Left ventricle myocardium inferior (tissue), 1 donor: ENCODE measurements around the gene ARX. TPM values are rescaled to one million over a fixed set of nuclear protein-coding genes. Genes with fewer than 3 reads are reported as not detected.

Source experiments
- DNase-seq: peaks from one replicate; pipeline ENCODE4 v3.0.0-alpha.2; 2020
- H3K27ac ChIP-seq: fragments of 200-600 bp; replicated peaks from 2 replicates; pipeline ENCODE4 v1.8.0; 2021
- H3K27me3 ChIP-seq: fragments of 200-600 bp; 2 replicates; pipeline ENCODE4 v1.8.0; 2021; ENCODE audit warnings: low read depth
- H3K36me3 ChIP-seq: fragments of 200-600 bp; 2 replicates; pipeline ENCODE4 v1.8.0; 2021
- H3K4me1 ChIP-seq: fragments of 200-600 bp; 2 replicates; pipeline ENCODE4 v1.8.0; 2021
- H3K4me3 ChIP-seq: fragments of 200-600 bp; 2 replicates; pipeline ENCODE4 v1.8.0; 2021; ENCODE audit warnings: mild to moderate bottlenecking, moderate library complexity
- H3K9me3 ChIP-seq: fragments of 200-600 bp; replicated peaks from 2 replicates; pipeline ENCODE4 v1.8.0; 2021
- CTCF ChIP-seq: fragments of 200-600 bp; IDR thresholded peaks from 2 replicates; pipeline ENCODE4 v1.8.0; 2021; ENCODE audit warnings: antibody characterized with exemption, mild to moderate bottlenecking, borderline replicate concordance
- intact Hi-C: fragments of 100-400 bp; cut with micrococcal nuclease; formaldehyde crosslinking; loops from one replicate; pipeline ENCODE4 v1.11.0; 2022
- total RNA-seq: library from RNA; stranded (reverse); fragmentation: NEBNext Ultra II Directional; extraction: Animal tissue kit (Norgen Biotek cat#: 25700); gene quantifications from one replicate; pipeline ENCODE4 v1.2.1, GENCODE V29; 2021
- donor health status: DM: no; HTN: yes; CAD: no; lungs with severe emphysema.

Gene ARX
- total RNA-seq, 1 donor from 2014 or later, result not detected

- intact Hi-C loops, result no loop called here
- no peak for TF ChIP-seq CTCF
- Histone ChIP-seq H3K4me1 (no peaks in the 10 kb centered on the region), H3K36me3 (no peaks in the 10 kb centered on the region), H3K27ac (no peak overlapping the region), H3K9me3 (no peaks in the 10 kb centered on the region), H3K4me3 (no peak overlapping the region), H3K27me3 (no peaks in the 10 kb centered on the region)
- no peak for DNase-seq
Measured at GRCh38 chrX:25048178-25048577, 32.4 kb upstream of the ARX start.

- Histone ChIP-seq H3K27ac (no peak overlapping the region), H3K27me3 (no peaks in the 10 kb centered on the region), H3K36me3 (no peaks in the 10 kb centered on the region), H3K4me1 (no peaks in the 10 kb centered on the region), H3K4me3 (no peak overlapping the region), H3K9me3 (no peaks in the 10 kb centered on the region)
- no peak for DNase-seq
- no peak for TF ChIP-seq CTCF
- intact Hi-C loops, result no loop called here
Measured at GRCh38 chrX:25043192-25043591, 27.4 kb upstream of the ARX start.

GRCh38 chrX:25039036-25039435 is 23.3 kb upstream of the ARX start:
- Histone ChIP-seq H3K4me1 (no peaks in the 10 kb centered on the region), H3K27ac (no peak overlapping the region), H3K36me3 (no peaks in the 10 kb centered on the region), H3K4me3 (no peak overlapping the region), H3K9me3 (no peaks in the 10 kb centered on the region), H3K27me3 (no peaks in the 10 kb centered on the region)
- no peak for TF ChIP-seq CTCF
- DNase-seq, result no peak
- intact Hi-C loops, result no loop called here

DNA sequence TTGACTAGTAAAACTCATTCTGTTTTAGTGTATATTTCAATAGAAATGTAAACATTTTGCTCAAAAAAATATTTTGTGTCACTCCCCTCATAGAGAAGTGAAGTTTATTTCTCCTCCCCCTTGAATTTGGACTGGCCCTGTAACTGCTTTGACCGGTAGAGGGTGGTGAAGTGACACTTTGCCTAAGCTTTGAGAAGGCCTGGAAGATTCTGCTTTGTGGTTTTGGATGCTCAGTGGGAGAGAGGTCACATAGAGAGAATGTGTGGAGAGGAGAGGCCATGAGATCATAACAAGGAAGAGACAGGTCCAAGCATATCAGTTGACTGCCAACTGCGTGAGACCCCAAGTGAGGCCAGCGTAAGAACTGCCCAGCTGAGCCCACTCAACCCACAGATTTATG is 19.1 kb upstream of the ARX start:
- Histone ChIP-seq H3K4me3 (no peak overlapping the region), H3K27ac (no peak overlapping the region), H3K4me1 (no peaks in the 10 kb centered on the region), H3K9me3 (no peaks in the 10 kb centered on the region), H3K27me3 (no peaks in the 10 kb centered on the region), H3K36me3 (no peaks in the 10 kb centered on the region)
- DNase-seq, result no peak
- intact Hi-C loops, result no loop called here
- TF ChIP-seq CTCF, result no peak

GRCh38 chrX:25029288-25029825 is 13.6 kb upstream of the ARX start:
- intact Hi-C loops, result no loop called here
- TF ChIP-seq CTCF, result no peak
- Histone ChIP-seq H3K27me3 (peaks cover 35% of the 10 kb centered on the region), H3K36me3 (no peaks in the 10 kb centered on the region), H3K9me3 (no peaks in the 10 kb centered on the region), H3K4me3 (no peak overlapping the region), H3K27ac (no peak overlapping the region), H3K4me1 (no peaks in the 10 kb centered on the region)
- no peak for DNase-seq
